ENCODE measurements around the gene ANKS1A. TPM values are rescaled to one million over a fixed set of nuclear protein-coding genes. Genes with fewer than 3 reads are reported as not detected.

Gene ANKS1A
- total RNA-seq, 4 donors from 2014 or later: 5.3 to 8.6 (median 7.0) TPM

GRCh38 chr6:35034411-35035191 is 145.5 kb downstream of the ANKS1A start:
- Histone ChIP-seq H3K36me3 (no peaks in the 10 kb centered on the region), H3K27me3 (no peaks in the 10 kb centered on the region), H3K4me1 (peaks cover 27 to 52% of the 10 kb centered on the region in 2 donors), H3K9me3 (no peaks in the 10 kb centered on the region), H3K4me3 (no peak overlapping the region), H3K27ac (peak overlapping the region; percentile 41 to 55 (median 49))
- intact Hi-C loops (cut with DNase I; ENCODE audit: low total_unique reads) (no loop called here), in situ Hi-C loops (cut with MboI; ENCODE audit: low sequenced_read_pairs in 4 of 4) (no loop called here)
- ATAC-seq (peak; percentile 67), DNase-seq (peak in 1 of 2 donors; percentile 48)
- TF ChIP-seq, protein P1, sequence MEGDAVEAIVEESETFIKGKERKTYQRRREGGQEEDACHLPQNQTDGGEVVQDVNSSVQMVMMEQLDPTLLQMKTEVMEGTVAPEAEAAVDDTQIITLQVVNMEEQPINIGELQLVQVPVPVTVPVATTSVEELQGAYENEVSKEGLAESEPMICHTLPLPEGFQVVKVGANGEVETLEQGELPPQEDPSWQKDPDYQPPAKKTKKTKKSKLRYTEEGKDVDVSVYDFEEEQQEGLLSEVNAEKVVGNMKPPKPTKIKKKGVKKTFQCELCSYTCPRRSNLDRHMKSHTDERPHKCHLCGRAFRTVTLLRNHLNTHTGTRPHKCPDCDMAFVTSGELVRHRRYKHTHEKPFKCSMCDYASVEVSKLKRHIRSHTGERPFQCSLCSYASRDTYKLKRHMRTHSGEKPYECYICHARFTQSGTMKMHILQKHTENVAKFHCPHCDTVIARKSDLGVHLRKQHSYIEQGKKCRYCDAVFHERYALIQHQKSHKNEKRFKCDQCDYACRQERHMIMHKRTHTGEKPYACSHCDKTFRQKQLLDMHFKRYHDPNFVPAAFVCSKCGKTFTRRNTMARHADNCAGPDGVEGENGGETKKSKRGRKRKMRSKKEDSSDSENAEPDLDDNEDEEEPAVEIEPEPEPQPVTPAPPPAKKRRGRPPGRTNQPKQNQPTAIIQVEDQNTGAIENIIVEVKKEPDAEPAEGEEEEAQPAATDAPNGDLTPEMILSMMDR (IDR thresholded peaks at IDR 0.05 in 4 of 5, conservative IDR thresholded peaks at IDR 0.05 in 1 of 5): no peak
- no peak for TF ChIP-seq POLR2A (IDR thresholded peaks at IDR 0.05)

DNA sequence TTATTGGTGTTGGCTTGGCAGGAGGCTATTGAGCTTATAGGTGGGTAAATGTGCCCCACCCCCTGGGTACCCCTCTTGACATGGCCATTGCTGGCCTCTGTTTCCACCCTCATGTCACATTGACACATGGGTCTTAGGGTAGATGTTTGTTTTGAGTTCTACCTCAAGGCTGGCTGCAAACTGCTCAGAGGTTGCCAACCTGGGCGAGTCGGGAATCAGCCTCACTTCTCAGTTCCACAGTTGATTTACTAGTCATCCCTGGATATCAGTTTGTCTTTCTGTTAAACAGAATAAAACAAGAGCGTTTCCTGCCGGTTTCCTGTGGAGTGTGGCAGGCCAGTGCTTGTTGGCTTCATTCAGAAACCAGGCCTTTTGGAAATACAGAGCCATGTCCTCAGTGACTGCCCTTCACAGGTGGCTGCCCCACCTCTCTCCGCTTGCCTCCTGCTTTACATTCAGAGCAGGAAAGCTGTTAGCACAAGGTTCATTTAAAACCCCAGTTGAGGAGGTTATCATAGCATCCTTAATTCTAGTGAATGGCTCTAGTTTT is 146.5 kb downstream of the ANKS1A start:
- intact Hi-C loops (cut with DNase I; ENCODE audit: low total_unique reads): no loop called here
- ATAC-seq: peak; percentile 23 to 40
- H3K27me3 ChIP-seq: no peaks in the 10 kb centered on the region
- no peak for DNase-seq
- TF ChIP-seq, protein P1 (IDR thresholded peaks at IDR 0.05 in 4 of 5, conservative IDR thresholded peaks at IDR 0.05 in 1 of 5): no peak
- TF ChIP-seq POLR2A (IDR thresholded peaks at IDR 0.05): no peak
- in situ Hi-C loops (cut with MboI; ENCODE audit: low sequenced_read_pairs in 4 of 4): no loop called here
- H3K4me3 ChIP-seq: no peak overlapping the region
- peaks cover 32 to 55% of the 10 kb centered on the region in 2 donors for H3K4me1 ChIP-seq
- H3K27ac ChIP-seq: peak overlapping the region; percentile 41 to 55 (median 49)
- no peaks in the 10 kb centered on the region for H3K9me3 ChIP-seq
- no peaks in the 10 kb centered on the region for H3K36me3 ChIP-seq

GRCh38 chr6:35036059-35036827 is 147.2 kb downstream of the ANKS1A start:
- TF ChIP-seq, protein P1 (IDR thresholded peaks at IDR 0.05 in 4 of 5, conservative IDR thresholded peaks at IDR 0.05 in 1 of 5): no peak
- no peak for TF ChIP-seq POLR2A (IDR thresholded peaks at IDR 0.05)
- DNase-seq: no peak
- intact Hi-C loops (cut with DNase I; ENCODE audit: low total_unique reads): no loop called here
- Histone ChIP-seq H3K27ac (peak overlapping the region; percentile 41 to 55 (median 49)), H3K4me1 (peaks cover 38 to 59% of the 10 kb centered on the region in 2 donors), H3K9me3 (no peaks in the 10 kb centered on the region), H3K4me3 (no peak overlapping the region), H3K27me3 (no peaks in the 10 kb centered on the region), H3K36me3 (no peaks in the 10 kb centered on the region)
- in situ Hi-C loops (cut with MboI; ENCODE audit: low sequenced_read_pairs in 4 of 4): no loop called here
- no peak for ATAC-seq

GRCh38 chr6:35036828-35037663 is 148.0 kb downstream of the ANKS1A start:
- peaks cover 46 to 67% of the 10 kb centered on the region in 2 donors for H3K4me1 ChIP-seq
- intact Hi-C loops (cut with DNase I; ENCODE audit: low total_unique reads): no loop called here
- no peak overlapping the region for H3K4me3 ChIP-seq
- no peak overlapping the region for H3K27ac ChIP-seq
- TF ChIP-seq, protein P1 (IDR thresholded peaks at IDR 0.05 in 4 of 5, conservative IDR thresholded peaks at IDR 0.05 in 1 of 5): no peak
- no peak for TF ChIP-seq POLR2A (IDR thresholded peaks at IDR 0.05)
- no peaks in the 10 kb centered on the region for H3K36me3 ChIP-seq
- H3K9me3 ChIP-seq: no peaks in the 10 kb centered on the region
- no peaks in the 10 kb centered on the region for H3K27me3 ChIP-seq
- ATAC-seq (no peak), DNase-seq (no peak)
- in situ Hi-C loops (cut with MboI; ENCODE audit: low sequenced_read_pairs in 4 of 4): no loop called here
